Adrenal gland (tissue), 12 donors: ENCODE results near the gene UBL7. TPM values are rescaled to one million over a fixed set of nuclear protein-coding genes. Genes with fewer than 3 reads are reported as not detected.

Experiments used
- DNase-seq, 7 donors: peaks; one replicate each; pipeline ENCODE4 v3.0.0-alpha.2; 2019 to 2020
- H3K27ac ChIP-seq, 5 donors: fragments of 200-600 bp; sonication (generic) in 4 of 5; 1 replicate in 3 of 5; 2 replicates in 2 of 5; pipeline versions ENCODE4 v1.5.1 to v1.8.0; 2016 to 2020; ENCODE audit warnings: mild to moderate bottlenecking in 1 of 5
- H3K27me3 ChIP-seq: fragments of 200-600 bp; 2 replicates; pipeline ENCODE4 v1.8.0; 2021
- H3K36me3 ChIP-seq, 2 donors: fragments of 200-600 bp; replicated peaks in 1 of 2; 1 replicate in 1 of 2; 2 replicates in 1 of 2; pipeline versions ENCODE4 v1.5.1 to v1.8.0; 2018 to 2022
- H3K4me1 ChIP-seq, 2 donors: fragments of 200-600 bp; replicated peaks in 1 of 2; 1 replicate in 1 of 2; 2 replicates in 1 of 2; pipeline versions ENCODE4 v1.5.1 to v1.8.0; 2018 to 2021
- H3K4me3 ChIP-seq, 4 donors: fragments of 200-600 bp; sonication (generic) in 3 of 4; one replicate each; pipeline ENCODE4 v1.5.1; 2016 to 2018
- H3K9me3 ChIP-seq, 3 donors: fragments of 200-600 bp; sonication (generic) in 1 of 3; replicated peaks in 1 of 3; 1 replicate in 2 of 3; 2 replicates in 1 of 3; pipeline versions ENCODE4 v1.5.1 to v1.8.0; 2016 to 2021
- POLR2A ChIP-seq, 2 donors: fragments of 450-650 bp; IDR thresholded peaks; one replicate each; pipeline ENCODE4 v1.6.1; 2017; ENCODE audit warnings: antibody characterized with exemption in 2 of 2, mild to moderate bottlenecking in 2 of 2, moderate library complexity in 1 of 2
- WGBS, 4 donors: extraction: QIAGEN DNeasy Blood & Tissue Kit in 2 of 4; methylation state at CpG; one replicate each; pipeline versions ENCODE4 v1.1.5 to v1.1.7; 2013 to 2017; 5-methylcytosine and 5-hydroxymethylcytosine counted together
- intact Hi-C, 2 donors: fragments of 100-400 bp; cut with DNase I; formaldehyde crosslinking; loops; one replicate each; pipeline versions ENCODE4 v1.14.1 to v1.15.0; 2022 to 2023
- polyA plus RNA-seq, 3 donors: library from polyadenylated mRNA; stranded (reverse); fragments of 200-250 nt in 2 of 3; fragments of 350-450 nt in 1 of 3; fragmentation: Illumina TruSeq in 1 of 3; extraction: RNeasy Lipid Tissue Mini Kit (QIAGEN cat#74804) in 1 of 3; gene quantifications; one replicate each; pipeline ENCODE4 v1.2.3, GENCODE V29; 2013 to 2014
- total RNA-seq, 9 donors: library from RNA; depleted of rRNA in 4 of 9; stranded (reverse); fragments of >200 nt in 4 of 9; fragments of 120-200 nt in 1 of 9; fragmentation: NEBNext Ultra II Directional in 1 of 9; extraction: Animal tissue kit (Norgen Biotek cat#: 25700) in 1 of 9; gene quantifications; one replicate each; pipeline versions ENCODE4 v1.1.0 to v1.2.4, GENCODE V29; 2013 to 2023
- TF ChIP-seq, protein P1 (sequence below), 6 experiments: fragments of 450-650 bp in 4 of 6; fragments of 200-600 bp in 2 of 6; sonication (generic) in 1 of 6; IDR thresholded peaks; 1 replicate in 5 of 6; 2 replicates in 1 of 6; pipeline versions ENCODE4 v1.5.1 to v1.8.0; 2016 to 2021; ENCODE audit warnings: antibody characterized with exemption in 6 of 6, mild to moderate bottlenecking in 2 of 6, moderate library complexity in 1 of 6
- donor health status: healthy with polysubstance abuse.
- donor health status: Bipolar disorder and iron deficiency.
- donor health status: DM: yes; HTN: yes; CAD: no.
- donor health status: DM: no; HTN: no; CAD: no.
- donor health status: DM: no; HTN: no; CAD: no.
- donor health status: DM: yes; HTN: yes; CAD: no.

Gene UBL7
- total and polyA plus RNA-seq, 12 donors: 16.0 to 85.0 (median 50.2) TPM

DNA sequence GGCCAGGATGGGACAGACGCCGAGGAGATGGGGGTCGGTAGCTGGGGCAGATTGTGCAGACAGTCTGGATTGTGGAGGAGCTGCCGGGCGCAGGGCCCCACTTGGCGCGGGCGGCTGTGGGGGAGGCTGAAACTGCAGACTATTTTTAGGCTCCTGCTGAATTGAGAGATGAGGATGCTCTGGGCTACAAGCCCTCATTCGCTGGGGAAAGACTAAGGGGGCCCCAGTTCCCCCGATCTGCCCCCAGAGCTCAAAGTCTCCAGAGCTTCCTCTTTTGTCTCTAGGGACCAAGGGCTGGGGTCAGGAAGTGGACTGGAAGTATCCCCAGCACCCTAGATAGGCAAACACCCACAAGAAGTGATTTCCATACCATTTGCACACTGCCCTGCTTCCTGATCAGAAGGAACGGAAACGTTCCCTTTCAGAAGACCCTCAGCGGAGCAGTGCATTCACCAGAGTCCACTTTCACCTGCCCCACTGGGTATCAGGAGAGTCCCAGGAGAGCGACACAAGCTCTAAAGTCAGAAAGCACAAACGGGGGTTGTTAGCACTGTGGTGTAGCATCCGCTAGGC, 56.9 kb downstream of the UBL7 start:
- Histone ChIP-seq H3K9me3 (no peaks in the 10 kb centered on the region), H3K4me1 (peaks cover 3 to 14% of the 10 kb centered on the region in 2 donors), H3K4me3 (no peak overlapping the region), H3K27ac (no peak overlapping the region), H3K27me3 (no peaks in the 10 kb centered on the region), H3K36me3 (no peaks in the 10 kb centered on the region)
- 65 to 75% (median 68%) methylated on average over 10 to 16 of the region's 16 CpGs for WGBS, 4 donors
- intact Hi-C loops: no loop called here
- no peak for DNase-seq
- TF ChIP-seq POLR2A (IDR thresholded peaks at IDR 0.05): no peak
- TF ChIP-seq, protein P1, sequence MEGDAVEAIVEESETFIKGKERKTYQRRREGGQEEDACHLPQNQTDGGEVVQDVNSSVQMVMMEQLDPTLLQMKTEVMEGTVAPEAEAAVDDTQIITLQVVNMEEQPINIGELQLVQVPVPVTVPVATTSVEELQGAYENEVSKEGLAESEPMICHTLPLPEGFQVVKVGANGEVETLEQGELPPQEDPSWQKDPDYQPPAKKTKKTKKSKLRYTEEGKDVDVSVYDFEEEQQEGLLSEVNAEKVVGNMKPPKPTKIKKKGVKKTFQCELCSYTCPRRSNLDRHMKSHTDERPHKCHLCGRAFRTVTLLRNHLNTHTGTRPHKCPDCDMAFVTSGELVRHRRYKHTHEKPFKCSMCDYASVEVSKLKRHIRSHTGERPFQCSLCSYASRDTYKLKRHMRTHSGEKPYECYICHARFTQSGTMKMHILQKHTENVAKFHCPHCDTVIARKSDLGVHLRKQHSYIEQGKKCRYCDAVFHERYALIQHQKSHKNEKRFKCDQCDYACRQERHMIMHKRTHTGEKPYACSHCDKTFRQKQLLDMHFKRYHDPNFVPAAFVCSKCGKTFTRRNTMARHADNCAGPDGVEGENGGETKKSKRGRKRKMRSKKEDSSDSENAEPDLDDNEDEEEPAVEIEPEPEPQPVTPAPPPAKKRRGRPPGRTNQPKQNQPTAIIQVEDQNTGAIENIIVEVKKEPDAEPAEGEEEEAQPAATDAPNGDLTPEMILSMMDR (IDR thresholded peaks at IDR 0.05): no peak

- TF ChIP-seq, protein P1 (IDR thresholded peaks at IDR 0.05): no peak
- TF ChIP-seq POLR2A (IDR thresholded peaks at IDR 0.05): no peak
- Histone ChIP-seq H3K36me3 (no peaks in the 10 kb centered on the region), H3K9me3 (no peaks in the 10 kb centered on the region), H3K27me3 (no peaks in the 10 kb centered on the region), H3K4me1 (peaks cover 3 to 14% of the 10 kb centered on the region in 2 donors), H3K27ac (no peak overlapping the region), H3K4me3 (no peak overlapping the region)
- DNase-seq: no peak
- WGBS, 4 donors: 87 to 96% (median 90%) methylated on average over 4 to 10 of the region's 10 CpGs
- intact Hi-C loops: no loop called here
These were observed 57.4 kb downstream of the UBL7 start for GRCh38 chr15:74403588-74403919.

DNA sequence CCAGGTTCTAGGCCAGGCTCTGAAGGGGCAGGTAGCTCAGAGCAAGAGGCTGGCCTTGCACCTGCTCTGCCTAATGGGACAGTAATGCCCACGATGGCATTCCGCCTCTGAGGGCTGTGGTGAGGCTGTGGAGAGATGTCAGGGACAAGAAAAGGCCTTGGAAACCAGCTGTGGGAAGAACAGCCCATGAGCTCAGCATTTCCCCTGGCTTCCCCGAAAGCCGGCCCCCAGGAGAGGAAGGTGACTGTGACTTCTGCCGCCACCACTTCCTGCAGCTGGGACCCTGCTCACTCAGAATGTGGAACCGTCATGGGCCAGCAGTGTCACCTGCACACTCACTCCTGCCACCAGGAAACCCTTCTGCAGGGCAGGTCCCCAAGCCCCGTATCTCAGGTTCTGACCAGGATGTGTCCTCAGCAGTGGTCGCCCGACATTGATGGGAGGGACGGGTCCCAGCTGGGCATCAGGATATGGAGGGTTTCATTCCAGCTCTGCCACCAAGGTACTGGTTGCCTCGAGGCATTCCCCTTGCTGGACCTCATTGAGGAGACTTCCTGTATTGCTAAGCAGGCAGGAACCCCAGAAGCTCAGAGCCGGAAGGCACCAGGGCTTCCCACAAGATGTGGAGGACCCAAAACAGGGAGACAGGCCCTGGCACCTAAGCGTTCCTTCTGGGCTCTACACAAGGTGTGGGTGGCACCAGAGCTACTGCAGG, 57.9 kb downstream of the UBL7 start:
- H3K9me3 ChIP-seq: no peaks in the 10 kb centered on the region
- H3K27ac ChIP-seq: no peak overlapping the region
- TF ChIP-seq, protein P1 (IDR thresholded peaks at IDR 0.05): no peak
- no peak for TF ChIP-seq POLR2A (IDR thresholded peaks at IDR 0.05)
- DNase-seq: no peak
- H3K36me3 ChIP-seq: no peaks in the 10 kb centered on the region
- 48 to 69% (median 63%) methylated on average over 8 to 13 of the region's 13 CpGs for WGBS, 4 donors
- no peak overlapping the region for H3K4me3 ChIP-seq
- peaks cover 3 to 14% of the 10 kb centered on the region in 2 donors for H3K4me1 ChIP-seq
- intact Hi-C loops: no loop called here
- no peaks in the 10 kb centered on the region for H3K27me3 ChIP-seq

- Histone ChIP-seq H3K27ac (no peak overlapping the region), H3K4me3 (no peak overlapping the region), H3K9me3 (no peaks in the 10 kb centered on the region), H3K4me1 (peaks cover 3 to 14% of the 10 kb centered on the region in 2 donors), H3K27me3 (no peaks in the 10 kb centered on the region), H3K36me3 (no peaks in the 10 kb centered on the region)
- intact Hi-C loops: no loop called here
- 86 to 100% (median 89%) methylated on average over 1 to 5 of the region's 5 CpGs for WGBS, 4 donors
- TF ChIP-seq, protein P1 (IDR thresholded peaks at IDR 0.05): no peak
- TF ChIP-seq POLR2A (IDR thresholded peaks at IDR 0.05): no peak
- no peak for DNase-seq
These were observed 58.6 kb downstream of the UBL7 start for GRCh38 chr15:74402337-74402841.
